Measurements from ENCODE around the gene HIGD2A. TPM values are rescaled to one million over a fixed set of nuclear protein-coding genes. Genes with fewer than 3 reads are reported as not detected.
A peak's percentile ranks its signal among the peaks of the same experiment; 100 is the strongest.
"Not testable (repeated sequence)": the region's sequence is repeated elsewhere in the genome, so short reads cannot be mapped to it uniquely, and the experiment has no call there.

Gene HIGD2A
- total and polyA plus RNA-seq, 3 experiments from 2014 or later = 98.3 to 221 (median 101) TPM

DNA sequence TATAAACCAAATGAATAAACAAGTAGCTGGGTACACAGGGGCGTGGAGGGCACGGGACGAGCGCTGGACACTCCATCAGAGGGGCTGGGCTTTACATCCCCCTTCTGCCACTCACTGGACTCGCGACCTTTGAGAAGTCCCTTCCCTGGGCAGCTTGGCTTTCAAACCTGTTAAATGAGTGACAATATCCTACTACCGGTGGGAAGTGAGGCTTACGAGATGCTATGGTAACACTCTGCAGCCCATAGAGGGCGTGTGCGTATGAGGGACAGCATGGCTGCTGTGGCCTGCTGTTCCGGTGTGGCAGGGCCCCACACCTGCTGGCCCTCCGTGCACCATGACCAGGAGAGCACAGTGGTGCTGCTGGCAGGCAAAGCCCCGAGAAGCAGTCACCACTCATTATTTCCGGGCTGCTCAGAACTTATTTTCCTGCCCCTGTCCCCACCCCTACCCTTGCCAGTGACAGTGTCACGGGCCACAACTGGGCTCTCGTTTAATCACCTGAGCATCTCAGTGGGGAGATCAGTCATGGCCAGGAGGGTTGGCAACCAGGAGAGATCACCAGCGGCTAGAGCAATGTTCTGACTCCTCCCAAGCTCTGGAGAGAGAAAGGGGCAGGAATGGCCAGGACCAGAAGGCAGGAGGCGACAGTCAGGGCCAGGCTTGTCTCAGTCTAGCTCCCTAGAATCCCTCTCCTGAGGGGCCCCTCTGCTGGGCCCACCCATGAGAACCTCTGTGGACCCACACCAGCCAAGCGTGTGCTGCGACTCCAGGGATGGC lies 17.3 kb downstream of the HIGD2A start:
- no peak overlapping the region for H3K27ac ChIP-seq (ENCODE audit: low read depth, low read length)
- H3K4me1 ChIP-seq (ENCODE audit: insufficient read depth, low read length) = no peaks in the 10 kb centered on the region
- Mint-ChIP-seq H3K9me3 (no peaks in the 10 kb centered on the region), H3K36me3 (peaks cover 0 to 61% (median 6%) of the 10 kb centered on the region in 3 donors), H3K27ac (peak overlapping the region in 2 of 8 donors; percentile 19 to 71), H3K4me3 (no peak overlapping the region), H3K4me1 (peaks cover under 1 to 10% (median 7%) of the 10 kb centered on the region in 3 donors), H3K27me3 (no peaks in the 10 kb centered on the region)
- peaks cover 3% of the 10 kb centered on the region for H3K36me3 ChIP-seq (ENCODE audit: insufficient read depth, low read length)
- DNase-seq = no peak
- ChIA-PET CTCF (interaction anchor here (0.9 to 1.6 kb wide), 3 partner anchors 8 to 42 kb away, joined by 3 read pairs; partner anchors contain the start of gene FAF2), POLR2A (no interaction called here)
- no peaks in the 10 kb centered on the region for H3K9me3 ChIP-seq (ENCODE audit: low read length)
- no peaks in the 10 kb centered on the region for H3K27me3 ChIP-seq (ENCODE audit: insufficient read depth, low read length, poor library complexity, severe bottlenecking)
- no peak overlapping the region for H3K4me3 ChIP-seq (ENCODE audit: low read length)

DNA sequence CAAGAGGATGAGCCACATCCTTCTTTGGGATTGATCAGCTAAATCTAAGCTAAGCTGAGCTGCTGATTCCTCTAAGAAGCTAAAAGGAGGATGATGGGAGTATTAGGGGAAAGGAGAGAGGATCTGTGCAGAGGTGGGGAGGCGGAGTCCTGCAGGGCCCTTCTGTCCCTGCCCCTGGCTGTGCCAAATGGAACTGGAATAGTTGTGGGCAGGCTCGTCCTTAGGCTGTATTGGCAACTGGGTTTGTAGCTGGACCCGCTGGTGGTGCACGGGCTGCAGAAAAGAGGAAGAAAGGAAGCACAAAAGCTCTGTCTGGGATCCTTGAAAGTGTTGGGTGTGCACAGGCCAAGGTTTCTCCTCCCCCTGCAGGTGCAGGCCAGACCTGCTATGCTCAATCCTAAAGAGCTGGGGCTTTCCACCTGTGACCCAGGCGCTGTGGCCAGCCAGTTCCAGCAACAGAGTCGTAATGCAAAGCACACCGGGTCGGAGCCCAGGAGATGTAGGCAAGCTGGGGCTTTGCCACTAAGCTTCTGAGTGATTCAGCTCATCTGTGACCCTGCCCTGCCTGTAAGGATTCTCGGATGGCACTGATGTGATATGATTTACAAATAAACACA lies 18.0 kb downstream of the HIGD2A start:
- Mint-ChIP-seq H3K36me3 (peaks cover 0 to 62% (median 9%) of the 10 kb centered on the region in 3 donors), H3K9me3 (no peaks in the 10 kb centered on the region), H3K4me3 (no peak overlapping the region), H3K4me1 (peaks cover 8 to 16% (median 9%) of the 10 kb centered on the region in 3 donors), H3K27me3 (no peaks in the 10 kb centered on the region), H3K27ac (peak overlapping the region in 4 of 8 donors; percentile 12 to 71 (median 20))
- Histone ChIP-seq H3K4me1 (ENCODE audit: insufficient read depth, low read length) (no peaks in the 10 kb centered on the region), H3K36me3 (ENCODE audit: insufficient read depth, low read length) (peaks cover 3% of the 10 kb centered on the region), H3K4me3 (ENCODE audit: low read length) (no peak overlapping the region), H3K9me3 (ENCODE audit: low read length) (no peaks in the 10 kb centered on the region), H3K27ac (ENCODE audit: low read depth, low read length) (no peak overlapping the region), H3K27me3 (ENCODE audit: insufficient read depth, low read length, poor library complexity, severe bottlenecking) (no peaks in the 10 kb centered on the region)
- ChIA-PET POLR2A (no interaction called here), CTCF (interaction anchor here (0.9 to 1.6 kb wide), 3 partner anchors 9 to 41 kb away, joined by 3 read pairs; partner anchors contain the start of gene FAF2)
- no peak for DNase-seq

DNA sequence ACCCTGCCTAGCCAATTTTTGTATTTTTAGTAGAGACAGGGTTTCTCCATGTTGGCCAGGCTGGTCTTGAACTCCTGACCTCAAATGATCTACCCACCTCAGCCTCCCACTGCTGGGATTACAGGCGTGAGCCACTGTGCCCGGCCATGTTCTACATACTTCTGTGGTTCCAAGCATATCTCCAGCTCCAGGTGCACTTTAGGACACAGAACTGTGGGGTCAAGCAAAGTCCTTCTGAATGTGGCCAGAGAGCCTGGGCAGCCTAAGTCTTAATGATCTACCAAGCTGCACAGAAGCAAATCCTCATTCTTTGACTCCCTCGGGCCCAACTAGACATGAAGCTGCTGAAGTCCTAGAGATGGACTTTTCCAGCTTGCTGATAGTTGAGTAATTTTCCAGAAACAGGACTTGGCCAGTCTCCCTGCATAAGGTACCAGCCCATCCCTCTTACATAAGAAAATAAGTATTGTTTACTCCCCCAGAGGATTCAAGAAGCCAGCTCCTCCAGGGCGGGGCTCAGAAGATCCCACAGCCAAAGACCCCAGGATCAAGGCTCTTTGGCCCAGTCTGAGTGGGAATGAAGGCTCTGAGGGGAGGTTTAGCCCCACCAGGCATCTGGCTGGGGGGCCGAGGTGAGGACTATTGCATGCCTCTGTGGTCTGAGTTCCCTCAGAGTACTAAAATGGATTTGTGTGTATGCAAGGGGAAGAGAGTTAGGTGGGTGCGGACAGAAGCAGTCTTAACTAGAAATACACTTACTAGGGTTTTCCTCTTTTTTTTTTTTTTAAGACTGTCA lies 19.1 kb downstream of the HIGD2A start:
- CTCF ChIA-PET = interaction anchor here (0.9 to 1.6 kb wide), 4 partner anchors 8 to 130 kb away, joined by 3 read pairs; partner anchors contain the start of genes FAF2 and RNF44

DNA sequence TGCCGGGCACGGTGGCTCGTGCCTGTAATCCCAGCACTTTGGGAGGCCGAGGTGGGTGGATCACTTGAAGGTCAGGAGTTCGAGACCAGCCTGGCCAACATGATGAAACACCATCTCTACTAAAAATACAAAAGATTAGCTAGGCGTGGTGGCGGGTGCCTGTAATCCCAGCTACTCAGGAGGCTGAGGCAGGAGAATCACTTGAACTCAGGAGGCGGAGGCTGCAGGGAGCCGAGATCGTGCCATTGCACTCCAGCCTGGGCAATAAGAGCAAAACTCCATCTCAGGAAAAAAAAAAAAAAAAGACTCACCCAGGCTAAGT lies 19.7 kb downstream of the HIGD2A start:
- H3K4me1 ChIP-seq (ENCODE audit: insufficient read depth, low read length); H3K9me3 Mint-ChIP-seq; H3K27ac ChIP-seq (ENCODE audit: low read depth, low read length); H3K27me3 ChIP-seq (ENCODE audit: insufficient read depth, low read length, poor library complexity, severe bottlenecking); H3K36me3 ChIP-seq (ENCODE audit: insufficient read depth, low read length); H3K4me3 ChIP-seq (ENCODE audit: low read length); H3K4me3 Mint-ChIP-seq; DNase-seq; H3K9me3 ChIP-seq (ENCODE audit: low read length); H3K27me3 Mint-ChIP-seq; POLR2A ChIA-PET: not testable (repeated sequence)
- H3K4me1 Mint-ChIP-seq = peaks cover 14 to 20% (median 20%) of the 10 kb centered on the region in 3 donors
- peak overlapping the region in 2 of 8 donors; percentile 42 to 78 for H3K27ac Mint-ChIP-seq
- peaks cover 0 to 57% (median 9%) of the 10 kb centered on the region in 3 donors for H3K36me3 Mint-ChIP-seq
- CTCF ChIA-PET = interaction anchor here (1.2 kb wide), 1 partner anchor 129 kb away, joined by 3 read pairs; the partner anchor contains the start of gene RNF44

More for the DNA sequence above, 19.1 kb downstream of the HIGD2A start:
- no peaks in the 10 kb centered on the region for H3K27me3 ChIP-seq (ENCODE audit: insufficient read depth, low read length, poor library complexity, severe bottlenecking)
- H3K9me3 ChIP-seq (ENCODE audit: low read length) = no peaks in the 10 kb centered on the region
- Mint-ChIP-seq H3K27ac (peak overlapping the region in 4 of 8 donors; percentile 42 to 78 (median 62)), H3K4me3 (no peak overlapping the region), H3K9me3 (no peaks in the 10 kb centered on the region), H3K36me3 (peaks cover 0 to 58% (median 9%) of the 10 kb centered on the region in 3 donors), H3K4me1 (peaks cover 12 to 15% (median 15%) of the 10 kb centered on the region in 3 donors), H3K27me3 (no peaks in the 10 kb centered on the region)
- H3K4me3 ChIP-seq (ENCODE audit: low read length) = no peak overlapping the region
- POLR2A ChIA-PET = no interaction called here
- no peaks in the 10 kb centered on the region for H3K4me1 ChIP-seq (ENCODE audit: insufficient read depth, low read length)
- H3K36me3 ChIP-seq (ENCODE audit: insufficient read depth, low read length) = peaks cover 3% of the 10 kb centered on the region
- H3K27ac ChIP-seq (ENCODE audit: low read depth, low read length) = no peak overlapping the region
- DNase-seq = no peak

DNA sequence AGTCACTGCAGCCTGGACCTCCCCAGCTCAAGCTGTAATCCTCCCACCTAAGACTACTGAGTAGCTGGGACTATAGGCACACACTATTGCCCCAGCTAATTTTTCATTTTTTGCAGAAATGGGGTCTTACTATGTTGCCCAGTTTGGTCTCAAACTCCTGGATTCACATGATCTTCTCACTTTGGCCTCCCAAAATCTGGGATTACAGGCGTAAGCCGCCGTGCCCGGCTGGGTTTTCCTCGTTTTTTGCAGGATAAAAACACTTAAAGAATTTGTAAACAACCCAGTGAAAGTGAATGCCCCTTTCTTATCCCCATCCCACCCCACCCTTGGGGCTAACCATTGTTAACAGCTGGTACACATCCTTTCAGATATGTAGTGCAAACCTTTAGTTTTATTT lies 20.0 kb downstream of the HIGD2A start:
- ChIA-PET CTCF (interaction anchor here (1.3 kb wide), 1 partner anchor 165 kb away, joined by 3 read pairs; no protein-coding TSS in a partner anchor), POLR2A (no interaction called here)
- Mint-ChIP-seq H3K4me1 (peaks cover 18 to 24% (median 22%) of the 10 kb centered on the region in 3 donors), H3K36me3 (peaks cover 0 to 57% (median 9%) of the 10 kb centered on the region in 3 donors), H3K4me3 (no peak overlapping the region), H3K9me3 (no peaks in the 10 kb centered on the region), H3K27me3 (no peaks in the 10 kb centered on the region), H3K27ac (peak overlapping the region in 1 of 8 donors; percentile 42)
- Histone ChIP-seq H3K4me1 (ENCODE audit: insufficient read depth, low read length) (no peaks in the 10 kb centered on the region), H3K9me3 (ENCODE audit: low read length) (no peaks in the 10 kb centered on the region), H3K27ac (ENCODE audit: low read depth, low read length) (no peak overlapping the region), H3K4me3 (ENCODE audit: low read length) (no peak overlapping the region), H3K27me3 (ENCODE audit: insufficient read depth, low read length, poor library complexity, severe bottlenecking) (no peaks in the 10 kb centered on the region), H3K36me3 (ENCODE audit: insufficient read depth, low read length) (peaks cover 3% of the 10 kb centered on the region)
- DNase-seq = no peak

DNA sequence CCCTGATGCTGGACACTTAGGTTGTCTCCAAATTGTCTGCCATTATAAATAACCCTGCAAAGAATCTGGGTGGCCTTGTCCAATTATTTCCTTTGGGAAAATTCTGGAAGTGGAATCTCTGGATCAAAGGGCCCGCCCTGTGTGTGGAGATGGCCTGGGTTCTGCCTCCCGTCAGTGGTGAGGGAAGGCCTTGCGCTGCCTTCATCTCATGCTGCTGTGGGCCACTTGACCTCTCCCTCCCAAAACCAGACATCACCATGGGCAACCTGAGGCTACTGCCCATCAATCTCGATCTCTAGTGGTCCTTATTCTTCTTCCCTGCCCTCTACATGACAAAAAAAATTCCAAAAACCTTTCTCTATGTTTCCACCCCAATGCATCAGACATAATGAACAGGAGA lies 21.2 kb downstream of the HIGD2A start:
- Histone ChIP-seq H3K4me3 (ENCODE audit: low read length) (no peak overlapping the region), H3K27ac (ENCODE audit: low read depth, low read length) (no peak overlapping the region), H3K9me3 (ENCODE audit: low read length) (no peaks in the 10 kb centered on the region), H3K4me1 (ENCODE audit: insufficient read depth, low read length) (peaks cover 5% of the 10 kb centered on the region), H3K27me3 (ENCODE audit: insufficient read depth, low read length, poor library complexity, severe bottlenecking) (no peaks in the 10 kb centered on the region), H3K36me3 (ENCODE audit: insufficient read depth, low read length) (peaks cover 3% of the 10 kb centered on the region)
- Mint-ChIP-seq H3K36me3 (peaks cover 0 to 53% (median 9%) of the 10 kb centered on the region in 3 donors), H3K27me3 (no peaks in the 10 kb centered on the region), H3K4me1 (peaks cover 30 to 36% (median 33%) of the 10 kb centered on the region in 3 donors), H3K4me3 (no peak overlapping the region), H3K27ac (peak overlapping the region in 3 of 8 donors; percentile 9 to 57 (median 12)), H3K9me3 (no peaks in the 10 kb centered on the region)
- CTCF ChIA-PET = interaction anchor here (0.7 to 1.3 kb wide), 2 partner anchors 14 to 164 kb away, joined by 3 read pairs; no protein-coding TSS in a partner anchor
- POLR2A ChIA-PET = interaction anchor here (0.8 kb wide), 1 partner anchor 26 kb away, joined by 4 read pairs; no protein-coding TSS in a partner anchor
- no peak for DNase-seq

DNA sequence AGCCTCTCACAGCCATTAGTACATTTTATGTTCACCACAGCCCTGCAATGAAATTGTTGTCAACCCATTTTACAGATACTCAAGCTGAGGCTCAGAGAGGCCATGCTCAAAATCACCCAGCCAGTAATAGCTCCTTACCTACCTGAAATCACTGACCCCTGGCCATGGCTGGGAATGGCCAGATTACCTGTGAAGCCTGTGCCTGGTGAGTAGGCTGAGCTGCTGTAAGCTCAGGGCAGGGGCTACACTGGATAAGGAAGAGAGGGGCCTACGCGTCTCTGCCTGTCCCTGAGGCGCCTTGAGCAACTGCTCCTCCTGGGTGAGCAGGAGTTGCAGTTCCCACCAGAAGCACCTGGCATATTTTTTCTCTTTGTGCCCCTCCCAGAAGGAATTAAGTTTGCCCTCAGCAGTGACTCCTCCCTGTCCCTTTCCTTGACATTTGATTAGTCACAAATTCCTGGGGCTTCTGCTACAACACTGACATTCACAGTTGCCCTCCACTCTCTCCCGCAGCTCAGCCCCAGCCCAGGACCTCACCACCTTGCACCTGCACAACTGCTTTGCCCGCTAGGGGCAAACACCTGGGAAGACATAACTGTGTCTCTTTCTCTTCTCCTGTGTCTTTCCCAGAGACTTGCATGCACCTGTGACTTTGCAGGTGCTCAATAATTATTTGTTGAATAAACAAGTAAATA lies 22.1 kb downstream of the HIGD2A start:
- H3K36me3 Mint-ChIP-seq = peaks cover 0 to 49% (median 9%) of the 10 kb centered on the region in 3 donors
- H3K9me3 ChIP-seq (ENCODE audit: low read length) = no peaks in the 10 kb centered on the region
- H3K27ac Mint-ChIP-seq = peak overlapping the region in 1 of 8 donors; percentile 69
- H3K4me1 Mint-ChIP-seq = peaks cover 38 to 44% (median 42%) of the 10 kb centered on the region in 3 donors
- H3K4me3 Mint-ChIP-seq = no peak overlapping the region
- DNase-seq = no peak
- no peak overlapping the region for H3K27ac ChIP-seq (ENCODE audit: low read depth, low read length)
- H3K36me3 ChIP-seq (ENCODE audit: insufficient read depth, low read length) = peaks cover 3% of the 10 kb centered on the region
- no peaks in the 10 kb centered on the region for H3K9me3 Mint-ChIP-seq
- ChIA-PET POLR2A (no interaction called here), CTCF (no interaction called here)
- H3K4me1 ChIP-seq (ENCODE audit: insufficient read depth, low read length) = peaks cover 13% of the 10 kb centered on the region
- H3K27me3 Mint-ChIP-seq = no peaks in the 10 kb centered on the region
- no peak overlapping the region for H3K4me3 ChIP-seq (ENCODE audit: low read length)
- no peaks in the 10 kb centered on the region for H3K27me3 ChIP-seq (ENCODE audit: insufficient read depth, low read length, poor library complexity, severe bottlenecking)
